ENCODE results near the gene ZFP92. TPM values are rescaled to one million over a fixed set of nuclear protein-coding genes. Genes with fewer than 3 reads are reported as not detected.
A peak's percentile ranks its signal among the peaks of the same experiment; 100 is the strongest.

The ZFP92 gene
- total RNA-seq, 1 donor from 2014 or later, result 0.27 TPM

GRCh38 chrX:153370293-153371055, 40.8 kb upstream of the ZFP92 start:
- Histone ChIP-seq H3K79me2 (ENCODE audit: insufficient read depth, low read length) (no peaks in the 10 kb centered on the region), H4K20me1 (ENCODE audit: insufficient read depth, low read length) (no peaks in the 10 kb centered on the region), H3K9me3 (ENCODE audit: insufficient read depth, low read depth, low read length) (no peaks in the 10 kb centered on the region), H3K36me3 (ENCODE audit: insufficient read depth, low read length) (no peaks in the 10 kb centered on the region), H3K4me3 (ENCODE audit: insufficient read depth, low read depth, low read length) (no peak overlapping the region), H2AFZ (ENCODE audit: low read depth, low read length) (no peak overlapping the region), H3K27ac (ENCODE audit: low read depth, low read length) (no peak overlapping the region), H3K4me2 (ENCODE audit: low read length) (no peak overlapping the region), H3K27me3 (ENCODE audit: insufficient read depth, low read length) (no peaks in the 10 kb centered on the region), H3K4me1 (ENCODE audit: insufficient read depth, low read length) (no peaks in the 10 kb centered on the region), H3K9ac (ENCODE audit: low read length) (no peak overlapping the region)
- Mint-ChIP-seq H3K36me3 (ENCODE audit: low read depth, unreplicated experiment) (no peaks in the 10 kb centered on the region), H3K27me3 (ENCODE audit: low read depth, unreplicated experiment) (no peaks in the 10 kb centered on the region), H3K27ac (ENCODE audit: unreplicated experiment) (no peak overlapping the region), H3K9me3 (ENCODE audit: unreplicated experiment) (no peaks in the 10 kb centered on the region), H3K4me3 (ENCODE audit: unreplicated experiment) (no peak overlapping the region), H3K4me1 (ENCODE audit: low read depth, unreplicated experiment) (peaks cover 7% of the 10 kb centered on the region)
- no peak for DNase-seq (ENCODE audit: low read depth)
- FAIRE-seq, result peak; percentile 37
- TF ChIP-seq EZH2 (IDR thresholded peaks at IDR 0.05; ENCODE audit: insufficient read depth, low read length), result no peak
- TF ChIP-seq, protein P1, sequence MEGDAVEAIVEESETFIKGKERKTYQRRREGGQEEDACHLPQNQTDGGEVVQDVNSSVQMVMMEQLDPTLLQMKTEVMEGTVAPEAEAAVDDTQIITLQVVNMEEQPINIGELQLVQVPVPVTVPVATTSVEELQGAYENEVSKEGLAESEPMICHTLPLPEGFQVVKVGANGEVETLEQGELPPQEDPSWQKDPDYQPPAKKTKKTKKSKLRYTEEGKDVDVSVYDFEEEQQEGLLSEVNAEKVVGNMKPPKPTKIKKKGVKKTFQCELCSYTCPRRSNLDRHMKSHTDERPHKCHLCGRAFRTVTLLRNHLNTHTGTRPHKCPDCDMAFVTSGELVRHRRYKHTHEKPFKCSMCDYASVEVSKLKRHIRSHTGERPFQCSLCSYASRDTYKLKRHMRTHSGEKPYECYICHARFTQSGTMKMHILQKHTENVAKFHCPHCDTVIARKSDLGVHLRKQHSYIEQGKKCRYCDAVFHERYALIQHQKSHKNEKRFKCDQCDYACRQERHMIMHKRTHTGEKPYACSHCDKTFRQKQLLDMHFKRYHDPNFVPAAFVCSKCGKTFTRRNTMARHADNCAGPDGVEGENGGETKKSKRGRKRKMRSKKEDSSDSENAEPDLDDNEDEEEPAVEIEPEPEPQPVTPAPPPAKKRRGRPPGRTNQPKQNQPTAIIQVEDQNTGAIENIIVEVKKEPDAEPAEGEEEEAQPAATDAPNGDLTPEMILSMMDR (IDR thresholded peaks at IDR 0.05; ENCODE audit: insufficient read depth, low read depth, low read length), result no peak

DNA sequence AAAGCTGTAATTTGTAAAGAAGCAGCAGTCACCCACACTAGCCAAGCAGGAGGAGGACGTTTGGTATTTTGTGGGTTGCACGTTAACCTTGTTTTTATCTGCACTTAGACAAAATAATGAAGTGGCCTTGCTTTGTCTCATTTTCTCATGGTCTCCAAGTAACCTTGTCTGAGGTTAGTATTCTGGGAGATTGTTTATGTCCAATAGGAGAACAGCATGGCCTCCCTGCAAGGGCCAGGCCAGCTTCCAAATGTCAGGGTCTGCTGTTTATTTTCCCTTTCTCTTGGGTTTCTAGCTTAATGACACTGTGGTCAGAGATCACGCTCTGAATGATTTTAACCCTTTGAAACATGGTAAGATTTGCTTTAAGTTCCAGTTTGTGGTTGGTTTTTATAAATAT, 40.0 kb upstream of the ZFP92 start:
- no peak overlapping the region for H3K27ac ChIP-seq (ENCODE audit: low read depth, low read length)
- Mint-ChIP-seq H3K36me3 (ENCODE audit: low read depth, unreplicated experiment) (no peaks in the 10 kb centered on the region), H3K4me1 (ENCODE audit: low read depth, unreplicated experiment) (peaks cover 7% of the 10 kb centered on the region), H3K27me3 (ENCODE audit: low read depth, unreplicated experiment) (no peaks in the 10 kb centered on the region), H3K4me3 (ENCODE audit: unreplicated experiment) (no peak overlapping the region), H3K9me3 (ENCODE audit: unreplicated experiment) (no peaks in the 10 kb centered on the region), H3K27ac (ENCODE audit: unreplicated experiment) (no peak overlapping the region)
- no peak for TF ChIP-seq EZH2 (IDR thresholded peaks at IDR 0.05; ENCODE audit: insufficient read depth, low read length)
- TF ChIP-seq, protein P1 (IDR thresholded peaks at IDR 0.05; ENCODE audit: insufficient read depth, low read depth, low read length), result no peak
- H3K79me2 ChIP-seq (ENCODE audit: insufficient read depth, low read length), result no peaks in the 10 kb centered on the region
- H3K4me2 ChIP-seq (ENCODE audit: low read length), result no peak overlapping the region
- no peaks in the 10 kb centered on the region for H4K20me1 ChIP-seq (ENCODE audit: insufficient read depth, low read length)
- FAIRE-seq (no peak), DNase-seq (ENCODE audit: low read depth) (peak; percentile 36)
- H3K36me3 ChIP-seq (ENCODE audit: insufficient read depth, low read length), result no peaks in the 10 kb centered on the region
- no peaks in the 10 kb centered on the region for H3K4me1 ChIP-seq (ENCODE audit: insufficient read depth, low read length)
- H3K27me3 ChIP-seq (ENCODE audit: insufficient read depth, low read length), result no peaks in the 10 kb centered on the region
- H3K4me3 ChIP-seq (ENCODE audit: insufficient read depth, low read depth, low read length), result no peak overlapping the region
- H3K9me3 ChIP-seq (ENCODE audit: insufficient read depth, low read depth, low read length), result no peaks in the 10 kb centered on the region
- H3K9ac ChIP-seq (ENCODE audit: low read length), result no peak overlapping the region
- no peak overlapping the region for H2AFZ ChIP-seq (ENCODE audit: low read depth, low read length)

- Histone ChIP-seq H3K4me2 (ENCODE audit: low read length) (no peak overlapping the region), H3K9ac (ENCODE audit: low read length) (no peak overlapping the region), H3K4me1 (ENCODE audit: insufficient read depth, low read length) (no peaks in the 10 kb centered on the region), H3K9me3 (ENCODE audit: insufficient read depth, low read depth, low read length) (no peaks in the 10 kb centered on the region), H2AFZ (ENCODE audit: low read depth, low read length) (no peak overlapping the region), H3K79me2 (ENCODE audit: insufficient read depth, low read length) (no peaks in the 10 kb centered on the region), H4K20me1 (ENCODE audit: insufficient read depth, low read length) (no peaks in the 10 kb centered on the region), H3K4me3 (ENCODE audit: insufficient read depth, low read depth, low read length) (no peak overlapping the region), H3K27ac (ENCODE audit: low read depth, low read length) (no peak overlapping the region), H3K27me3 (ENCODE audit: insufficient read depth, low read length) (no peaks in the 10 kb centered on the region), H3K36me3 (ENCODE audit: insufficient read depth, low read length) (no peaks in the 10 kb centered on the region)
- H3K36me3 Mint-ChIP-seq (ENCODE audit: low read depth, unreplicated experiment), result no peaks in the 10 kb centered on the region
- peaks cover 3% of the 10 kb centered on the region for H3K27me3 Mint-ChIP-seq (ENCODE audit: low read depth, unreplicated experiment)
- no peaks in the 10 kb centered on the region for H3K9me3 Mint-ChIP-seq (ENCODE audit: unreplicated experiment)
- FAIRE-seq (no peak), DNase-seq (ENCODE audit: low read depth) (no peak)
- TF ChIP-seq EZH2 (IDR thresholded peaks at IDR 0.05; ENCODE audit: insufficient read depth, low read length), result no peak
- TF ChIP-seq, protein P1 (IDR thresholded peaks at IDR 0.05; ENCODE audit: insufficient read depth, low read depth, low read length), result no peak
- H3K4me1 Mint-ChIP-seq (ENCODE audit: low read depth, unreplicated experiment), result peaks cover 7% of the 10 kb centered on the region
- no peak overlapping the region for H3K27ac Mint-ChIP-seq (ENCODE audit: unreplicated experiment)
- H3K4me3 Mint-ChIP-seq (ENCODE audit: unreplicated experiment), result no peak overlapping the region
These were observed 38.3 kb upstream of the ZFP92 start for GRCh38 chrX:153372949-153373348.

Data from astrocyte (in vitro differentiated cells and primary cell).